SU-DHL-6 (cell line): ENCODE results near the gene MYH6.

Experiments
- CTCF ChIP-seq: fragments of 200-600 bp; sonication (generic); IDR thresholded peaks from one replicate; pipeline ENCODE4 v1.5.1; 2017; ENCODE audit warnings: antibody characterized with exemption, mild to moderate bottlenecking, low read length, moderate library complexity; ENCODE audit not compliant: insufficient read depth, poor library complexity, severe bottlenecking
- EZH2phosphoT487 ChIP-seq: fragments of 200-600 bp; sonication (generic), shearing (Covaris generic); conservative IDR thresholded peaks from 2 replicates; pipeline ENCODE4 v1.6.1; 2018; ENCODE audit warnings: mild to moderate bottlenecking, antibody characterized with exemption, low read length, moderate library complexity, mixed read lengths

GRCh38 chr14:23385642-23386265 is 22.3 kb downstream of the MYH6 start:
- TF ChIP-seq CTCF (no peak), EZH2phosphoT487 (no peak)
